HG03432 (cell line): Measurements from ENCODE around the gene HIPK1.
"Not testable (repeated sequence)": the region's sequence is repeated elsewhere in the genome, so short reads cannot be mapped to it uniquely, and the experiment has no call there.

ENCODE experiments used
- ATAC-seq: cut with Tn5 transposase; IDR thresholded peaks from one replicate; pipeline ENCODE4 v1.9.1; 2021; ENCODE audit warnings: mild to moderate bottlenecking, moderate library complexity; ENCODE audit not compliant: unreplicated experiment

Gene HIPK1

DNA sequence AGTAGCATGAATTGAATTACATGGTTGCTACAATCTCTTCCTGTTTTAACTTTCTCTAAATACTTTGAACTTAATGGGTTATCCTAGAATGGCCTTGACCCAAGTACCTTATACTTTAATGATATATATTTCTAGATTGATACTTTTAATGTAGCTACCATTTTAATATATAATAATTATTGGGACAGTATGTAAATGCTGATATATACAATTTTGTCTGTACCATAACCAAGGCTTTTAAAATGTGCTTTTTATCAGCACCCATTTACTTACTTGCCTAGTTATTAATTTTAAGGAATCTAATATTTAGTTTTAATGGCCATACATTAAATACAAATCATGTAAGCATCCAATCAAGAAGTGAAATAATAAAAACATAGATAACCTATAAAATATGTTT is 13.4 kb downstream of the HIPK1 start:
- no peak for ATAC-seq

DNA sequence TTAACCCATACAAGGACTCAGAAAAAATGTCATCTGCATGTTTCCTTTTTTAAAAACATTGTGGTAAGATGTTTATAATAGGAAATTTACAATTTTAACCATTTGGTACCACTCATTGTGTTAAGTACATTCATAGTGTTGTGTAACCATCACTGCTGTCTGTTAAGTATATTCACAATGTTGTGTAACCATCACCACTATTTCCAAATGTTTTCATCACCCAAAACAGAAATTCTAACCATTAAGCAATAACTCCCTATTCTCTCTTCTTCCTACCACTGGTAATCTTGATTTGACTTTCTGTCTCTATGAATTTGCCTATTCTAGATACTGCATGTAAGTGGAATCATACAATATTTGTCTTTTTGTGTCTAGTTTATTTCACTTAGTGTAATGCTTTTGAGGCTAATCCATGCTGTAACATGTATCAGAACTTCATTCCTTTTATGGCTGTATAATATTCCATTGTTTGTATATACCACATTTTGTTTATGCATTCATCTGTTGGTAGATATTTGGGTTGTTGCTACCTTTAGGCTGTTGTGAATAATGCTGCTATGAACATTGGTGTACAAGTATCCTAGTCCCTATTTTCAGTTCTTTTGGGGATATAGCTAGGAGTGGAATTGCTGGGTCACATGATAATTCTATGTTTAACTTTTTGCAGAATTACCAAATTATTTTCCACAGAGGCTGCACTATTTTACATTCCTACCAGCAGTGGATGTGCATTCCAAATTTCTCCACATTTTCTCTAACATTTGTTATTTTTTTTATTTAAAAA is 14.1 kb downstream of the HIPK1 start:
- ATAC-seq = no peak

DNA sequence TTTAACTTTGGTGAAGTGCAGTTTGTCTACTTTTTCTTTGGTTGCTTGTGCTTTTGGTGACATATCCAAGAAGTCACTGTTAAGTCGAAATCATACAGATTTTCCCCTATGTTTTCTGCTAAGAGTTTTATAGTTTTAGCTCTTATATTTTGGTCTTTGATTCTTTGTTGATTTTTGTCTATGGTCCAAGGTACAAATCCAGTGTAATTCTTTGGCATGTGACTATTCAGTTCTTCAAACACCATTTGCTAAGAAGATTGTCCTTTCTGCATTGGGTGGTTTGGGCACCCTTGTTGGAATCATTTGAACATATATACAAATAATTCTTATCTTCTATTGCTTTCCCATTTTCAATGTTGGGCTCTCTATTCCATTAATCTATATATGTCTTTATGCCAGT is 16.2 kb downstream of the HIPK1 start:
- ATAC-seq = no peak

DNA sequence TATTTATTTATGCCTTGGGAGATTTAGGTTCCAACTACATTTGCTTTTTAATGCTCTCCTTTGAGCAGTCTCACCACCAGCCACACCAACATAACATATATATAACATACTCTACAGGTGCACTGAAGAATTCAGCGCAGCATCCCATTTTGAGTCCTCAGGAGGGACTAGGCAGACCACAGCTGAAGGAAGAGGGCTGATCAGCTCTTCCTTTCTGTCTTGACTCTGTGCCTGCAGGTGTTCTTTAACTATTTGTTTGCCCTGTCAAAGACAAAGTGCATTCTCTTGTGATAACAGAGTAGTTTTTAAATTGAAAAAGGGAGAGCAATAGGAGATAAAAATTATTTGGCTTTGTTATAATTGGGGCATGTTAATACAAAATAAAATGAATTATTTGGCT is 17.0 kb downstream of the HIPK1 start:
- no peak for ATAC-seq

DNA sequence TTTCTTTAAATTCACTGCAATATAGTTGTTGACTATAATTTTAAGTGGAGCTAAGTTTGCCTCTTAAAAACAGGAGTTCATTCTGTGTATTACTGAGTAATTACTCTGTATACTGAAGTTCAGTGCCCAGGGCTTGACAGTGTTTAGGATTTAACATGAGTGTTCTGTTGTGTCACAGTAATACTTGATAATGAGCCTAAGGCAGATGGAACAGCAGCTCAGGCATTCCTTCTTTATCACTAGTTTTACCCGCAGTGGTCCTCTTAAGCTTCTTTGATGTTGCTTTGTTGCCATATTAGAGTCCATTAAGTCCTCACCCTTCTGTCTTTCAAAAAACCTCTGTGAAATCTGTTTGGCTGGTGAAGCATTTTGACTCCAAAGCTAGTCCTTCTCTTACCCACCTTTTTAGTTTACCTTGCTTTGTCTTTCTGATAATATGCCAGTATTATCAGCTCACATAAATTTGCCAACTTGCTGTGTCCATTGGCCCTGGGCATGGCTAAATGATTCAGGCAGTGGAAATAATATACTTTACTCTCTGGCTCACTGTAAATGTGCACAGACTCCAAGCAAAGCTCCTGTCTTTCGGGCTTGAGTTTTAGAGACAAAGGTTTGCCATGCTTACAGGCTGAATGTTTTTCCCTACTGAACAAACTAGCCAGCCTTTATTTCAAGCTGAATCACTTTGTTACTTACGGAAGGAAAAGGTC is 17.7 kb downstream of the HIPK1 start:
- ATAC-seq = no peak

DNA sequence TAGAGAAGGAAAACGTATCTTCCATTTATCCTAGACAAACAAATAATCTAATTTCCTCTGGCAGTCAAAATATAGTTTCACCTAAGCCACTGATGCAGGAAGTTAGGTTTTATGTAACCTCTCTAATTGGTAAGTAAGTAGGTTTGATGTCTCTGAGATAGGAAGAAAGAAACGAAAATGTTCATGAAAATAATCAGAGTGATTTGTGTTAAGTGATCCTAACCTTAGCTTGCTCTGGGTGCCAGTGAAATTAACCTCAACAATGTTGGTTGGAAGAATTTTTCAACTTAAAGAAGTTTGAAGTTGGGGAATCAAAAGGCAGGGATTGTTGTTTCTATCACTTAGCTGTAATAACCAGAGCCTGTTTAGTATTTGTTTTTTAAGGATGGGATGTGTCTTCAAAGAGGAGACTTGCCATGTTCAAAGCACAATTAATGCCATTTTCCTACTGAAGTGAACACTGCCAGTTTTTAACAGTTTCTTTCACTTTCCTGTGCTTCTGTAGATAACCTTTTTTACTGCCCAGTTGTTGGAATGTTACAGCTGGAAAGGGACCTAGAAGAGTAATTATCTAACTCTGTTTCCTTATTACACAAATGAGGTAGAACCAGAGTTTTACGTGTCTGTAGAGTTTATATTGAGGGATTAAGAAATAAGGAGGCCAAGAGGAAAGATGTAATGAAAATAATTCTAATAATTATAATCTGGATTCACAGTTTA is 18.4 kb downstream of the HIPK1 start:
- no peak for ATAC-seq

DNA sequence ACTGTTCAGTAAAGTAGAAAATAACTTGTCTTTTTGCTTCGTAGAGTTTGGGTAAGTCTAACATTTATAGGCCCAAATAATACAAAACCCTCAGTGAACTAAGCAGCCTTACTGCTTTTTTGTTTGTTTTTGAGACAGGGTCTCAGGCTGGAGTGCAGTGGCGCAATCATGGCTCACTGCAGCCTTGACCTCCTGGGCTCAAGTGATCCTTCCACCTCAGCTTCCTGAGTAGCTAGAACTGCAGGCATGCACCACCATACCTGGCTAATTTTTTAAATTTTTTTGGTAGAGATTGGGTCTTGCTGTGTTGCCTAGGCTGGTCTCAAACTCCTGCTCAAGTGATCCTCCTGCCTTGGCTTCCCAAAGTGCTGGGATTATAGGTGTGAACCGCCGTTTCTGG is 19.0 kb downstream of the HIPK1 start:
- not testable (repeated sequence) for ATAC-seq

DNA sequence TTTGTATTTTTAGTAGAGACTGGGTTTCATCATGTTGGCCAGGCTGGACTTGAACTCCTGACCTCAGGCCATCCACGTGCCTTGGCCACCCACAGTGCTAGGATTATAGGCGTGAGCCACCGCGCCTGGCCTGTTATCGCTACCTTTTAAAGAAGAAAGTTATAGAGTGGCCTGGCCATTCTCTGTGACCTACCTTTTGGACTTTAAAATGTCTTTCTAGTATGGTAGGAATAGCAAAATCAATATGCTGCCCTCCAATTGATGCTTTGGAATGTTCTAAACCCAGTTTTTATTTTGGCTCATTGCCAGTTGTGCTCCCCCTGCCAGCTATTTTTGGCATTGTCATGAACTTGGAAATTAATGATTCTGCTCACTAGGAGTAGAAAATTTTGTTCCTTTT is 19.9 kb downstream of the HIPK1 start:
- no peak for ATAC-seq

DNA sequence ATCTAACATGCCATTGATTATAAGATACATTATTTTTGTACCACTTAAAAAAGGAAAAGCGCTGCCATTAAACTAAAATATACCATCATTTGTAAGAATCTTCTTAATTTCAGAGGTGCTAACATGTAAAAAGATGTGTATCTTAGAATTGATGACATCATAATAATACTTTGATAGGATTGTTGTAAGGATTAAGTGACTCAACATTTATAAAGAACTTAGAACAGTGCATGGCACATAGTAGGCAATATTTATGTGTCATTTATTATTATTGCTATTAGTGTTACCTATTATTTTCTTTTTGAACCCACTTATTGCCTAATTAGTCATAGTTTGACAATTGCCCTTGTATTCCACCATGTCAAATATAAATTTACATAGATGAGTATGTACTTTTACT is 21.8 kb downstream of the HIPK1 start:
- no peak for ATAC-seq

DNA sequence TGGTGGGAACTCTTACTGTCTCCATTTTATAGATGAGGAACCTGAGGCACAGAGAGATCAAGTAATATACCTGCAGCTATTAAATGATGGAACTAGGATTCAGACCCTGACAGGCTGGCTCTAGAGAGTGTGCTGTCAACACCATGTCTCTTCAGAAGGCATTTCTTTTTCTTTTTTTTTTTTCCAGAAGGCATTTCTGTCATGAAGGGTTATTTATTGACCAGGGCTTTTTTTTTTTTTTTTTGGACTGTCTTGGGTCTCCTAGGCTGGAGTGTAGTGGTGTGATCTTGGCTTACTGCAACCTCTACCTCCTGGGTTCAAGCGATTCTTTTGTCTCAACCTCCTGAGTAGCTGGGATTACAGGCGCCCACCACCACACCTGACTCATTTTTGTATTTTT is 22.6 kb downstream of the HIPK1 start:
- no peak for ATAC-seq

DNA sequence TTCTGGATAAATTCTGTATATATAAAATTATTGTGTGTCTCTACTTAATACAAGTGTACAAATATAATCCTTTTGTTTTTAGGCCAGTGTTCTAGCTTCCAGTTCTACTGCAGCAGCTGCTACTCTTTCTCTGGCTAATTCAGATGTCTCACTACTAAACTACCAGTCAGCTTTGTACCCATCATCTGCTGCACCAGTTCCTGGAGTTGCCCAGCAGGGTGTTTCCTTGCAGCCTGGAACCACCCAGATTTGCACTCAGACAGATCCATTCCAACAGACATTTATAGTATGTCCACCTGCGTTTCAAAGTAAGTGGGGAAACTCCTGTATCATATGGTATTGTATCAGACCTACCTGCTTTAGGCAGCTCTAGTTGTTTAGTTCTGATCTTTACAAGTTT is 28.9 kb downstream of the HIPK1 start:
- no peak for ATAC-seq

DNA sequence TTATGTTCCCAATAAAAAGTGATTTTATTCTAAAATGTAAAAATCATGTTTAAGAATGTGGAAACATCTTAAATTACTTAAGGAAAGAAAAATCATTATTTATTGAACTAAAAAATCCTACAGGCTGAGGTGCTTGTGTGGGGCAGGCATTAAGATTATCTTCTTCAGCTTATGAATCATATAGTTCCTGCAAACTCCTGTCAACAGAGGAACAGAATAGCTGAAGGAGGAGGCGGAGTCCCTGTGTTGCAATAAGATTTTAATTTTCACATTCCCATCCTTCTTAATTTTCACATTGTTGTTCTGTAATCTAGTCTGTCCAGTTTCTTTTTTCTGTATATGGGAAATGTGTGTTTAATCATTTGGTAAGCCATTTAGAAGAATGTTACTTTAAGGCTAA is 29.6 kb downstream of the HIPK1 start:
- no peak for ATAC-seq

DNA sequence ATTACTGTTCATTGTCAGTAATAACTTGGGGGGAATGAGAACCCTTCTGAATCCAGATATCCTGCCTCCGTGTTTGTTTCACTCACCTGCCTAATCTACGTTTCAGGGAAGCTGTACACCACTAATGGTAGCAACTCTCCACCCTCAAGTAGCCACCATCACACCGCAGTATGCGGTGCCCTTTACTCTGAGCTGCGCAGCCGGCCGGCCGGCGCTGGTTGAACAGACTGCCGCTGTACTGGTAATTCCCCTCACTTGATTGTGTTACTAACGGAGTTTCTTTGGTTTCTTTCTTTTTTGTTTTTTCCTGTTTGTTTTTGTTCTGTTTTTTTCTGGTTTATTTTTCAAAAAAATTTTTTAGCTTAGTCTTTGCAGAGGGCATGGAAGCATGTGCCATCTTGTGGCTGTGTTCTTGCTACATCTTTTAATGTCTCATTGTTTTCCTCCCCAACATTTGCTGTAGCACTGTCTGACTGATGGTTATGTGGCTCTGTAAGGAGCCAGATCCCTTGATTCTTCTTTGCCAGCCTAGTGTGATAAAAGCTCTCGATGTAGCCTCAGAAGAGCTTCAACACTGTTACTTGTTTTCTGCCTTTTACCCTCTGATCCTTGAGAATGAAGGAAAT is 34.3 kb downstream of the HIPK1 start:
- no peak for ATAC-seq

DNA sequence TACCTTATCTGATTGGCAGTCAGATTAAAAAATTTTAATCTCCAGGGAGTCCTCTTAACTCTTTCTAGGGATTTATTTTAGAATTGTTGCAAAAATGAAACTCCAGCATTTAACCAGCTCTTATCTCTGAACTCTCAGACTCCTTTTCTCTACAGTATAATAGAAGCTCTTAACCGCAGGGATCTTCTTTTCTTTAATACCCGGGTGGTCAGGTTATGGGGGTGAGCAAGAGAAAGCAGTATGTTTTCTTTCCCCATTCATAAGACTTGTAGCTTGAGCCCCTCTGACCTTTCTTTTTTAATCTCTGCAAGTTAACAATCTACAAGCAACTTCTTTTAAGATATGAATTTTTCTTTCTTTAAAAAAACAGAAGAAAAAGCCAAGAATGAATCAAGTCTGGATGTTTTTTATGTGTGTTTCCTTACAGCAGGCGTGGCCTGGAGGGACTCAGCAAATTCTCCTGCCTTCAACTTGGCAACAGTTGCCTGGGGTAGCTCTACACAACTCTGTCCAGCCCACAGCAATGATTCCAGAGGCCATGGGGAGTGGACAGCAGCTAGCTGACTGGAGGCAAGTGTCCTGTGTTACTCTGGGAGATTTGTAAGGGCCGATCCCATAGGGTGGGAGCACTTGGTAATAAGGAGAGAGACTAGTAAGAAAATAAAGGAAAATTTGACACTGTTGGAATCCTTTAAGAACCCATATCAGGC is 36.7 kb downstream of the HIPK1 start:
- no peak for ATAC-seq

DNA sequence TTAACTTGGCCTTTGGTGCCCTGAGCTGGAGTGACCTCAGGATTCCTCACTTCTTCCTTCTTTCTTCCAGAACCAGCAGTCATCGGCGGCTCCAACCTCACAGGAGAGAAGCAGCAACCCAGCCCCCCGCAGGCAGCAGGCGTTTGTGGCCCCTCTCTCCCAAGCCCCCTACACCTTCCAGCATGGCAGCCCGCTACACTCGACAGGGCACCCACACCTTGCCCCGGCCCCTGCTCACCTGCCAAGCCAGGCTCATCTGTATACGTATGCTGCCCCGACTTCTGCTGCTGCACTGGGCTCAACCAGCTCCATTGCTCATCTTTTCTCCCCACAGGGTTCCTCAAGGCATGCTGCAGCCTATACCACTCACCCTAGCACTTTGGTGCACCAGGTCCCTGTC is 43.8 kb downstream of the HIPK1 start:
- ATAC-seq = no peak

DNA sequence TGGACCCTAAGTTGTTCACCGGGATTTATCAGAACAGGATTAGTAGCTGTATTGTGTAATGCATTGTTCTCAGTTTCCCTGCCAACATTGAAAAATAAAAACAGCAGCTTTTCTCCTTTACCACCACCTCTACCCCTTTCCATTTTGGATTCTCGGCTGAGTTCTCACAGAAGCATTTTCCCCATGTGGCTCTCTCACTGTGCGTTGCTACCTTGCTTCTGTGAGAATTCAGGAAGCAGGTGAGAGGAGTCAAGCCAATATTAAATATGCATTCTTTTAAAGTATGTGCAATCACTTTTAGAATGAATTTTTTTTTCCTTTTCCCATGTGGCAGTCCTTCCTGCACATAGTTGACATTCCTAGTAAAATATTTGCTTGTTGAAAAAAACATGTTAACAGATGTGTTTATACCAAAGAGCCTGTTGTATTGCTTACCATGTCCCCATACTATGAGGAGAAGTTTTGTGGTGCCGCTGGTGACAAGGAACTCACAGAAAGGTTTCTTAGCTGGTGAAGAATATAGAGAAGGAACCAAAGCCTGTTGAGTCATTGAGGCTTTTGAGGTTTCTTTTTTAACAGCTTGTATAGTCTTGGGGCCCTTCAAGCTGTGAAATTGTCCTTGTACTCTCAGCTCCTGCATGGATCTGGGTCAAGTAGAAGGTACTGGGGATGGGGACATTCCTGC is 46.2 kb downstream of the HIPK1 start:
- no peak for ATAC-seq

DNA sequence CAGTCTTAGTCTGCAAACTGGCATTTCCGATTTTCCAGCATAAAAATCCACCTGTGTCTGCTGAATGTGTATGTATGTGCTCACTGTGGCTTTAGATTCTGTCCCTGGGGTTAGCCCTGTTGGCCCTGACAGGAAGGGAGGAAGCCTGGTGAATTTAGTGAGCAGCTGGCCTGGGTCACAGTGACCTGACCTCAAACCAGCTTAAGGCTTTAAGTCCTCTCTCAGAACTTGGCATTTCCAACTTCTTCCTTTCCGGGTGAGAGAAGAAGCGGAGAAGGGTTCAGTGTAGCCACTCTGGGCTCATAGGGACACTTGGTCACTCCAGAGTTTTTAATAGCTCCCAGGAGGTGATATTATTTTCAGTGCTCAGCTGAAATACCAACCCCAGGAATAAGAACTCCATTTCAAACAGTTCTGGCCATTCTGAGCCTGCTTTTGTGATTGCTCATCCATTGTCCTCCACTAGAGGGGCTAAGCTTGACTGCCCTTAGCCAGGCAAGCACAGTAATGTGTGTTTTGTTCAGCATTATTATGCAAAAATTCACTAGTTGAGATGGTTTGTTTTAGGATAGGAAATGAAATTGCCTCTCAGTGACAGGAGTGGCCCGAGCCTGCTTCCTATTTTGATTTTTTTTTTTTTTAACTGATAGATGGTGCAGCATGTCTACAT is 47.6 kb downstream of the HIPK1 start:
- ATAC-seq = no peak

DNA sequence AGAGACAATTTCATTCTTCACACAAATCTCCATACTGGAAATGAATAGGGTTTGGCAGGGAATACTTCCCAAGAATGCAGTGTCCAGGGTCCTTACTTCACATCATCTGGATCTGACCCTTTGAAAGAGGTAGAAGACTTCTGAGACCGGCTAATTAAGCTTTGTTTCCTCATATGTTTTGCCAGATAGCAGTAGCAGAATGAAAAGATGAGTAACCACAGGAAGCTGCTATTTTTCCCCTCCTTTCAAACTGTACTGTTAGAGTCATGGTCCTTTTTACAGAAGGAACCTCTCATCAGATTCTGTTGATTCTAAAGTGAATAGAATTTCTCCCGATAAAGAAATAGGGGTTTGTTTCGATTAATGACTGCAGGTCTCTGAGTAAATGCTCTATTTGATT is 48.8 kb downstream of the HIPK1 start:
- no peak for ATAC-seq

DNA sequence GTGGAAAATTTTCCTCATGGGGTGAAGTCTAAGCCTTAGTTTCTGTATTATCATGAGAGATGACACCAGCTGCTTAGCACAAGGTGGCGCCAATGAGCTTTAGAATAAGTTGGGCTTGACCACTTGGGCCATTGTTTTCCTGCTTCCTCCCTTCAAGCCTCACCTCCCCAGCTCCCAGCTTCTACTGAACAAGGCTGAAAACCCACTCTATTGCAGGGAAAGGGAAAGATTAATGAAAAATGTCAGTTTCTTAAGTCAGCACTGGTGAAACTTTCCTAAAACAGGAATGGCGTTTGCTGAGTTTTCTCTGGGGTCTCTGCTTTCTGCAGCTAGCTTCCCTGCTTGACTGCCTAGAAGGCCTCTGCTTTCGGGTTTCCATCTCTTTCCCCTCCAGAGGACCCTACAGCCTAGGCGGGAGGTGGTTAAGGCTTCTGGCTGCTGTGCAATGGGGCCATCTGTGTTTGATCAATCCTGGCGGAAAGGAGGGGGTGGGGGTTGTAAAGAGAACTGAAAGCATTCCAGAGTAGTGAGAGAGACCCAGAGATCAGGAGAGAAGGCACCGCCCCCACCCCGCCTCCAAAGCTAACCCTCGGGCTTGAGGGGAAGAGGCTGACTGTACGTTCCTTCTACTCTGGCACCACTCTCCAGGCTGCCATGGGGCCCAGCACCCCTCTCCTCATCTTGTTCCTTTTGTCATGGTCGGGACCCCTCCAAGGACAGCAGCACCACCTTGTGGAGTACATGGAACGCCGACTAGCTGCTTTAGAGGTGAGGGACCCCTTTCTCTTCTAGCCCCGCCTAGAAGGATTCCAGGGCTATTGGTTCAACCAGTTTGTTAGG is 50.0 kb downstream of the HIPK1 start, which contains the start of gene OLFML3:
Gene OLFML3, plus strand, starts transcription at position 612 of the 840 bp plus-strand sequence. Its CDS starts 43 bp downstream, at position 655.
- ATAC-seq = no peak
